Endothelial cell (in vitro differentiated cells): ENCODE measurements around the gene PTPRN2. TPM values are rescaled to one million over a fixed set of nuclear protein-coding genes. Genes with fewer than 3 reads are reported as not detected.

Source experiments
- DNase-seq: peaks from one replicate; pipeline ENCODE4 v3.0.0; 2021; ENCODE audit warnings: low spot score
- H3K27ac Mint-ChIP-seq: one replicate; pipeline ENCODE4 v1.8.0; 2021; ENCODE audit warnings: mixed read lengths, inconsistent platforms; ENCODE audit not compliant: unreplicated experiment
- H3K27me3 Mint-ChIP-seq: one replicate; pipeline ENCODE4 v1.8.0; 2021; ENCODE audit warnings: mild to moderate bottlenecking, moderate library complexity, mixed read lengths, inconsistent platforms; ENCODE audit not compliant: unreplicated experiment
- H3K36me3 Mint-ChIP-seq: one replicate; pipeline ENCODE4 v1.8.0; 2021; ENCODE audit warnings: mild to moderate bottlenecking, low read depth, mixed read lengths, inconsistent platforms; ENCODE audit not compliant: unreplicated experiment
- H3K4me1 Mint-ChIP-seq: one replicate; pipeline ENCODE4 v1.8.0; 2021; ENCODE audit warnings: mild to moderate bottlenecking, mixed read lengths, inconsistent platforms; ENCODE audit not compliant: unreplicated experiment
- H3K4me3 Mint-ChIP-seq: one replicate; pipeline ENCODE4 v1.8.0; 2021; ENCODE audit warnings: mild to moderate bottlenecking, mixed read lengths, inconsistent platforms; ENCODE audit not compliant: unreplicated experiment
- H3K9me3 Mint-ChIP-seq: one replicate; pipeline ENCODE4 v1.8.0; 2021; ENCODE audit warnings: mixed read lengths, inconsistent platforms; ENCODE audit not compliant: unreplicated experiment
- CTCF ChIP-seq: fragments of 200-600 bp; sonication (generic); IDR thresholded peaks from one replicate; pipeline ENCODE4 v1.5.0; 2021; ENCODE audit warnings: antibody characterized with exemption; ENCODE audit not compliant: unreplicated experiment
- total RNA-seq: library from RNA; stranded (reverse); fragmentation: NEBNext Ultra II Directional; extraction: Animal tissue kit (Norgen Biotek cat#: 25700); gene quantifications from one replicate; pipeline ENCODE4 v1.2.1, GENCODE V29; 2021; ENCODE audit not compliant: unreplicated experiment

PTPRN2 gene
- total RNA-seq, 1 donor from 2014 or later, result 0.18 TPM

- Mint-ChIP-seq H3K27ac (no peak overlapping the region), H3K36me3 (peaks cover 29% of the 10 kb centered on the region), H3K9me3 (peaks cover 55% of the 10 kb centered on the region), H3K4me1 (no peaks in the 10 kb centered on the region), H3K27me3 (peaks cover 10% of the 10 kb centered on the region), H3K4me3 (no peak overlapping the region)
- no peak for DNase-seq
- TF ChIP-seq CTCF, result no peak
Observed at GRCh38 chr7:157947504-157947903, 640.1 kb downstream of the PTPRN2 start.

- H3K27ac Mint-ChIP-seq, result no peak overlapping the region
- peaks cover 55% of the 10 kb centered on the region for H3K9me3 Mint-ChIP-seq
Observed at GRCh38 chr7:157946398-157947060, 641.1 kb downstream of the PTPRN2 start.

GRCh38 chr7:157945401-157945800 is 642.2 kb downstream of the PTPRN2 start:
- no peak overlapping the region for H3K27ac Mint-ChIP-seq
- DNase-seq, result no peak
- peaks cover 11% of the 10 kb centered on the region for H3K27me3 Mint-ChIP-seq
- H3K4me3 Mint-ChIP-seq, result no peak overlapping the region
- H3K36me3 Mint-ChIP-seq, result peaks cover 29% of the 10 kb centered on the region
- no peaks in the 10 kb centered on the region for H3K4me1 Mint-ChIP-seq
- H3K9me3 Mint-ChIP-seq, result peaks cover 44% of the 10 kb centered on the region
- TF ChIP-seq CTCF, result no peak

More at GRCh38 chr7:157946398-157947060, 641.1 kb downstream of the PTPRN2 start:
- DNase-seq, result no peak
- H3K4me1 Mint-ChIP-seq, result no peaks in the 10 kb centered on the region
- H3K4me3 Mint-ChIP-seq, result no peak overlapping the region
- H3K27me3 Mint-ChIP-seq, result peaks cover 9% of the 10 kb centered on the region
- TF ChIP-seq CTCF, result no peak
- peaks cover 31% of the 10 kb centered on the region for H3K36me3 Mint-ChIP-seq

- Mint-ChIP-seq H3K4me1 (no peaks in the 10 kb centered on the region), H3K4me3 (no peak overlapping the region), H3K9me3 (peaks cover 39% of the 10 kb centered on the region), H3K36me3 (peaks cover 26% of the 10 kb centered on the region), H3K27ac (no peak overlapping the region), H3K27me3 (peaks cover 12% of the 10 kb centered on the region)
- DNase-seq, result no peak
- TF ChIP-seq CTCF, result no peak
Observed at GRCh38 chr7:157944734-157945291, 642.8 kb downstream of the PTPRN2 start.

GRCh38 chr7:157944051-157944450 is 643.6 kb downstream of the PTPRN2 start:
- DNase-seq, result no peak
- TF ChIP-seq CTCF, result no peak
- H3K27me3 Mint-ChIP-seq, result peaks cover 12% of the 10 kb centered on the region
- H3K27ac Mint-ChIP-seq, result no peak overlapping the region
- peaks cover 29% of the 10 kb centered on the region for H3K36me3 Mint-ChIP-seq
- peak overlapping the region; percentile 25 for H3K4me3 Mint-ChIP-seq
- H3K4me1 Mint-ChIP-seq, result no peaks in the 10 kb centered on the region
- peaks cover 38% of the 10 kb centered on the region for H3K9me3 Mint-ChIP-seq
